HCT116 (cell line): Measurements from ENCODE around the gene C1orf159. TPM values are rescaled to one million over a fixed set of nuclear protein-coding genes. Genes with fewer than 3 reads are reported as not detected.

Source experiments
- ATAC-seq: fragments of 200-7000 bp; cut with Tn5 transposase; 2 replicates; pipeline ENCODE4 v1.9.1; 2020; ENCODE audit warnings: mild to moderate bottlenecking, moderate library complexity
- BruUV-seq: library from RNA; stranded (reverse); fragments of 400-500 nt; replicated peaks from 2 replicates; lab custom pipeline; 2021; lab: Mats Ljungman, UMichigan
- CTCF ChIA-PET: fragments of 300-600 bp; sonication (Branson Sonifier 250); formaldehyde crosslinking; loops from one replicate; lab custom pipeline; 2021; ENCODE audit warnings: antibody characterized with exemption; lab: Charles Lee
- POLR2A ChIA-PET: fragments of 300-600, 350-600 bp; sonication (Branson Sonifier 250); formaldehyde crosslinking; loops from one replicate; lab custom pipeline; 2021; ENCODE audit warnings: antibody characterized with exemption; lab: Charles Lee
- RAD21 ChIA-PET, 2 experiments: fragments of 300-600 bp; sonication (Branson Sonifier 250); formaldehyde crosslinking; loops; one replicate each; lab custom pipeline; 2023; ENCODE audit warnings: low total read pairs in 2 of 2; ENCODE audit not compliant: uncharacterized antibody in 2 of 2, unreplicated experiment in 2 of 2, low non-redundant PET in 1 of 2; lab: Charles Lee
- DNase-seq: peaks from one replicate; pipeline ENCODE4 v3.0.0-alpha.2; 2010; ENCODE audit warnings: low read depth, low spot score
- H2AFZ ChIP-seq: fragments of 200-600 bp; shearing (Covaris generic), sonication (generic); 2 replicates; pipeline ENCODE4 v1.6.1; 2017; ENCODE audit warnings: low read depth, mixed run types, mixed read lengths, antibody characterized with exemption, low read length; ENCODE audit not compliant: poor library complexity, severe bottlenecking
- H3K27ac ChIP-seq: 2 replicates; pipeline ENCODE4 v1.5.1; 2012; ENCODE audit warnings: low read depth, low read length
- H3K27me3 ChIP-seq: fragments of 200-600 bp; sonication (generic); 2 replicates; pipeline ENCODE4 v1.6.1; 2016; ENCODE audit warnings: mixed run types, low read length, mixed read lengths; ENCODE audit not compliant: insufficient read depth
- H3K36me3 ChIP-seq, 2 experiments: fragments of 200-500 bp in 1 of 2; fragments of 200-600 bp in 1 of 2; sonication (Bioruptor generic) in 1 of 2; sonication (generic) in 1 of 2; 2 replicates each; pipeline versions ENCODE4 v1.5.1 to v1.6.1; 2014 to 2016; ENCODE audit warnings: low read length in 2 of 2, inconsistent platforms in 1 of 2, mixed read lengths in 1 of 2, mixed run types in 1 of 2; ENCODE audit not compliant: insufficient read depth in 2 of 2, control insufficient read depth in 1 of 2
- H3K4me1 ChIP-seq, 2 experiments: fragments of 200-600 bp in 1 of 2; sonication (generic) in 1 of 2; 2 replicates each; pipeline versions ENCODE4 v1.5.1 to v1.6.1; 2012 to 2017; ENCODE audit warnings: low read length in 2 of 2, inconsistent platforms in 1 of 2, mild to moderate bottlenecking in 1 of 2, mixed read lengths in 1 of 2, mixed run types in 1 of 2, moderate library complexity in 1 of 2; ENCODE audit not compliant: insufficient read depth in 2 of 2, control insufficient read depth in 1 of 2
- H3K4me2 ChIP-seq: fragments of 200-600 bp; sonication (generic); 2 replicates; pipeline ENCODE4 v1.6.1; 2017; ENCODE audit warnings: mixed run types, low read length, mixed read lengths
- H3K4me3 ChIP-seq, 2 experiments: fragments of 200-600 bp in 1 of 2; sonication (generic) in 1 of 2; replicated peaks in 1 of 2; 2 replicates each; pipeline ENCODE4 v1.5.1; 2011 to 2016; ENCODE audit warnings: low read length in 2 of 2, control low read depth in 1 of 2, low read depth in 1 of 2, mild to moderate bottlenecking in 1 of 2, mixed read lengths in 1 of 2, mixed run types in 1 of 2
- H3K79me2 ChIP-seq: fragments of 200-600 bp; sonication (generic); 2 replicates; pipeline ENCODE4 v1.6.1; 2017; ENCODE audit warnings: mild to moderate bottlenecking, mixed run types, low read length, moderate library complexity, mixed read lengths; ENCODE audit not compliant: insufficient read depth
- H3K9ac ChIP-seq: fragments of 200-600 bp; sonication (generic); 2 replicates; pipeline ENCODE4 v1.6.1; 2016; ENCODE audit warnings: low read length, mixed read lengths
- H3K9me2 ChIP-seq: fragments of 200-600 bp; sonication (generic), shearing (Covaris generic); 2 replicates; pipeline ENCODE4 v1.6.1; 2017; ENCODE audit warnings: mixed run types, mild to moderate bottlenecking, moderate library complexity; ENCODE audit not compliant: insufficient read depth
- H3K9me3 ChIP-seq, 2 experiments: fragments of 200-500 bp in 1 of 2; fragments of 200-600 bp in 1 of 2; sonication (Bioruptor generic) in 1 of 2; sonication (generic) in 1 of 2; 2 replicates each; pipeline ENCODE4 v1.6.1; 2014 to 2017; ENCODE audit warnings: low read length in 2 of 2, mixed read lengths in 2 of 2, inconsistent platforms in 1 of 2, low read depth in 1 of 2, mild to moderate bottlenecking in 1 of 2, mixed run types in 1 of 2, moderate library complexity in 1 of 2; ENCODE audit not compliant: control insufficient read depth in 1 of 2, insufficient read depth in 1 of 2
- H4K20me1 ChIP-seq: fragments of 200-600 bp; sonication (generic), shearing (Covaris generic); 2 replicates; pipeline ENCODE4 v1.6.1; 2017; ENCODE audit warnings: mixed run types, mild to moderate bottlenecking, moderate library complexity; ENCODE audit not compliant: insufficient read depth
- EGR1 ChIP-seq: IDR thresholded peaks from 2 replicates; pipeline ENCODE4 v1.6.1; 2012; ENCODE audit warnings: low read depth
- EZH2phosphoT487 ChIP-seq: fragments of 200-600 bp; IDR thresholded peaks from 2 replicates; pipeline ENCODE4 v1.6.1; 2018; ENCODE audit warnings: antibody characterized with exemption, borderline replicate concordance
- FOSL1 ChIP-seq: IDR thresholded peaks from 2 replicates; pipeline ENCODE4 v1.6.1; 2012; ENCODE audit warnings: low read depth
- POLR2A ChIP-seq: IDR thresholded peaks from 2 replicates; pipeline ENCODE4 v1.7.0; 2011; ENCODE audit warnings: borderline replicate concordance; ENCODE audit not compliant: insufficient read depth, insufficient read length; ENCODE audit errors: extremely low read depth
- POLR2AphosphoS5 ChIP-seq: IDR thresholded peaks from 2 replicates; pipeline ENCODE4 v1.6.1; 2011; ENCODE audit warnings: mild to moderate bottlenecking, low read depth, low read length, moderate library complexity
- RAD21 ChIP-seq: IDR thresholded peaks from 2 replicates; pipeline ENCODE4 v1.6.1; 2012; ENCODE audit warnings: low read depth, mild to moderate bottlenecking
- intact Hi-C: fragments of 100-400 bp; cut with micrococcal nuclease; formaldehyde crosslinking; loops from 2 replicates; pipeline ENCODE4 v1.10.0; 2022
- total RNA-seq: library from RNA; stranded (reverse); gene quantifications from one replicate; pipeline ENCODE4 v1.2.1, GENCODE V29; 2021; ENCODE audit not compliant: unreplicated experiment
- TF ChIP-seq, protein P1 (sequence below): IDR thresholded peaks from 2 replicates; pipeline ENCODE4 v1.6.1; 2011; ENCODE audit warnings: mild to moderate bottlenecking, low read length, moderate library complexity; ENCODE audit not compliant: insufficient replicate concordance; ENCODE audit errors: extremely low read depth

The C1orf159 gene
- total RNA-seq, 1 experiment from 2014 or later: 22.7 TPM

- no peaks in the 10 kb centered on the region for H3K27me3 ChIP-seq
- no peaks in the 10 kb centered on the region; a peak in 1 of 4 replicates for H3K4me1 ChIP-seq
- no peaks in the 10 kb centered on the region for H3K79me2 ChIP-seq
- peak; percentile 64 for ATAC-seq
- no peak overlapping the region for H3K4me3 ChIP-seq
- DNase-seq: no peak
- no peak overlapping the region for H2AFZ ChIP-seq
- H3K27ac ChIP-seq: no peak overlapping the region
- no peak for TF ChIP-seq POLR2AphosphoS5
- no peak for TF ChIP-seq EGR1
- TF ChIP-seq RAD21: no peak
- TF ChIP-seq FOSL1: no peak
- TF ChIP-seq POLR2A: no peak
- TF ChIP-seq EZH2phosphoT487: no peak
- TF ChIP-seq, protein P1, sequence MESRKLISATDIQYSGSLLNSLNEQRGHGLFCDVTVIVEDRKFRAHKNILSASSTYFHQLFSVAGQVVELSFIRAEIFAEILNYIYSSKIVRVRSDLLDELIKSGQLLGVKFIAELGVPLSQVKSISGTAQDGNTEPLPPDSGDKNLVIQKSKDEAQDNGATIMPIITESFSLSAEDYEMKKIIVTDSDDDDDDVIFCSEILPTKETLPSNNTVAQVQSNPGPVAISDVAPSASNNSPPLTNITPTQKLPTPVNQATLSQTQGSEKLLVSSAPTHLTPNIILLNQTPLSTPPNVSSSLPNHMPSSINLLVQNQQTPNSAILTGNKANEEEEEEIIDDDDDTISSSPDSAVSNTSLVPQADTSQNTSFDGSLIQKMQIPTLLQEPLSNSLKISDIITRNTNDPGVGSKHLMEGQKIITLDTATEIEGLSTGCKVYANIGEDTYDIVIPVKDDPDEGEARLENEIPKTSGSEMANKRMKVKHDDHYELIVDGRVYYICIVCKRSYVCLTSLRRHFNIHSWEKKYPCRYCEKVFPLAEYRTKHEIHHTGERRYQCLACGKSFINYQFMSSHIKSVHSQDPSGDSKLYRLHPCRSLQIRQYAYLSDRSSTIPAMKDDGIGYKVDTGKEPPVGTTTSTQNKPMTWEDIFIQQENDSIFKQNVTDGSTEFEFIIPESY: no peak
- TF ChIP-seq, all 23 proteins: peak for 0
- H3K9ac ChIP-seq: no peak overlapping the region
- no peaks in the 10 kb centered on the region for H3K36me3 ChIP-seq
- ChIA-PET RAD21 (no interaction called here), POLR2A (no interaction called here), CTCF (no interaction called here)
- H3K4me2 ChIP-seq: no peak overlapping the region
- no peaks in the 10 kb centered on the region for H3K9me3 ChIP-seq
- H3K9me2 ChIP-seq: no peaks in the 10 kb centered on the region
- intact Hi-C loops: no loop called here
- BruUV-seq: no TSS peak
- no peaks in the 10 kb centered on the region for H4K20me1 ChIP-seq
Measured at GRCh38 chr1:1091344-1092148, 24.3 kb downstream of the C1orf159 start.
